ENCODE measurements around the gene SPEM2. TPM values are rescaled to one million over a fixed set of nuclear protein-coding genes. Genes with fewer than 3 reads are reported as not detected.
A peak's percentile ranks its signal among the peaks of the same experiment; 100 is the strongest.

The SPEM2 gene
- total RNA-seq, 1 donor from 2014 or later, result 0.15 TPM

DNA sequence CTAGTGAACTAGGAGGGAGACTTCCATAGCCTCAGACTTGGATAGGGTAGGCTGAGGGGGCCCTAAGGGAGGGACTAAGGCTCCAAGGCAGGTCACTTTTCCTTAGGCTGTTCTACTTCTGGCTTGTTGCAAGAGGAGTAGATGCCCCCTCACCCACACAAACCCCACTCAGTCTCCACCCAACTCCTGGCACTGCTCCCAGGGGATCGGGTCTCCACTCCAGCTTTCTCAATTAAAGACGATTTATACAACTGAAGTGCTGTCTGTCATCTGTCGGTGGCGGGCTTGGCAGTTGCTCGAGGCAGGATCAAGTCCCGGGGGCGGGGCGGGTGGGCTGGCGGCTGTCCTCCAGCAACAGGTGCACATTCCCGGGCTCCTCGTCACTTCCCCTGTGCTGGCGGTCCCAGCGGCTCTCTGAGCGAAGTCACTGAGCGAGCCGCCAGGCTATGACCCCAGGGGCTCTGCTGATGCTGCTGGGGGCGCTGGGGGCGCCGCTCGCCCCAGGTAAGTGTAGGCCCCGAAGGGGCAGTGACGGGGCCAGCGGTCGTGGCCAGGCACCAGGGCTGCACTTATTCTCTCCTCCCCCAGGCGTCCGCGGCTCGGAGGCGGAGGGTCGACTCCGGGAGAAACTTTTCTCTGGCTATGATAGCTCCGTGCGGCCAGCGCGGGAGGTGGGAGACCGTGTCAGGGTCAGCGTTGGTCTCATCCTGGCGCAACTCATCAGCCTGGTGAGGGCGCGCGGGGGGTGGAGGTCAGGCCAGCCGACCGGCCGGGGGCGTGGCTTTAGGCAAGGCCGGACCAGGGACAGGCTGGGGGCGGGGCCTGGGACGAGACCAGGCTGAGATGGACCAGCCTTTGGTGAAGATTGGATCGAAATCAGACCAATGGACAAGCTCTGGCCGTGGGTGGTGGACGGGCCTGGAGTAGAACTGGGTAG is 19.5 kb downstream of the SPEM2 start, which contains the start of gene CHRNB1:
CHRNB1 (plus strand) TSS at position 380 of the 937 bp plus-strand sequence; CDS start at position 447, 67 bp downstream.
- peaks cover 20% of the 10 kb centered on the region for H3K27me3 Mint-ChIP-seq (ENCODE audit: unreplicated experiment)
- no peaks in the 10 kb centered on the region for H3K36me3 Mint-ChIP-seq (ENCODE audit: low read depth, unreplicated experiment)
- H3K4me1 Mint-ChIP-seq (ENCODE audit: unreplicated experiment), result peaks cover 31% of the 10 kb centered on the region
- H3K27ac Mint-ChIP-seq (ENCODE audit: unreplicated experiment), result peak within 1 kb of the TSS; percentile 24
- peak; percentile 79 for DNase-seq (ENCODE audit: low spot score)
- H3K9me3 Mint-ChIP-seq (ENCODE audit: unreplicated experiment), result no peaks in the 10 kb centered on the region
- H3K4me3 Mint-ChIP-seq (ENCODE audit: unreplicated experiment), result peak within 1 kb of the TSS; percentile 89
- TF ChIP-seq, protein P1, sequence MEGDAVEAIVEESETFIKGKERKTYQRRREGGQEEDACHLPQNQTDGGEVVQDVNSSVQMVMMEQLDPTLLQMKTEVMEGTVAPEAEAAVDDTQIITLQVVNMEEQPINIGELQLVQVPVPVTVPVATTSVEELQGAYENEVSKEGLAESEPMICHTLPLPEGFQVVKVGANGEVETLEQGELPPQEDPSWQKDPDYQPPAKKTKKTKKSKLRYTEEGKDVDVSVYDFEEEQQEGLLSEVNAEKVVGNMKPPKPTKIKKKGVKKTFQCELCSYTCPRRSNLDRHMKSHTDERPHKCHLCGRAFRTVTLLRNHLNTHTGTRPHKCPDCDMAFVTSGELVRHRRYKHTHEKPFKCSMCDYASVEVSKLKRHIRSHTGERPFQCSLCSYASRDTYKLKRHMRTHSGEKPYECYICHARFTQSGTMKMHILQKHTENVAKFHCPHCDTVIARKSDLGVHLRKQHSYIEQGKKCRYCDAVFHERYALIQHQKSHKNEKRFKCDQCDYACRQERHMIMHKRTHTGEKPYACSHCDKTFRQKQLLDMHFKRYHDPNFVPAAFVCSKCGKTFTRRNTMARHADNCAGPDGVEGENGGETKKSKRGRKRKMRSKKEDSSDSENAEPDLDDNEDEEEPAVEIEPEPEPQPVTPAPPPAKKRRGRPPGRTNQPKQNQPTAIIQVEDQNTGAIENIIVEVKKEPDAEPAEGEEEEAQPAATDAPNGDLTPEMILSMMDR (IDR thresholded peaks at IDR 0.05; ENCODE audit: unreplicated experiment), result no peak

DNA sequence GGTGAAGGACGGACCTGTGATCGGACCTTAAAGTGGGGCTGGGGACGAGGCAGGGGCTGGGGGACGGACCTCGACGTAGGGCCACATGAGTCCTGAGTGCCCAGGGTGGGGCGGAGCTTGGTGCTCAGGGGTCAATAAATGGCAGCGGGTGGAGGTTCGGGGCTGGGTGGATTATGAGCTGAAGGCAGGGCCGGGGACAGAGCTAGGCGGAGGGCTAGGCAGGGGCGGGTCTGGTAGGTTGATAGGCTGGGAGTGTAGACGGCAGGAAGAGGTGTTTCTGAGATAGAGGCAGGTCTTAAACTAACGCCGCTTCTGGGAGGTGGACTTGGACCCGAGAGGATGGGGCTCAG is 20.2 kb downstream of the SPEM2 start:
- TF ChIP-seq, protein P1 (IDR thresholded peaks at IDR 0.05; ENCODE audit: unreplicated experiment), result no peak
- H3K9me3 Mint-ChIP-seq (ENCODE audit: unreplicated experiment), result no peaks in the 10 kb centered on the region

DNA sequence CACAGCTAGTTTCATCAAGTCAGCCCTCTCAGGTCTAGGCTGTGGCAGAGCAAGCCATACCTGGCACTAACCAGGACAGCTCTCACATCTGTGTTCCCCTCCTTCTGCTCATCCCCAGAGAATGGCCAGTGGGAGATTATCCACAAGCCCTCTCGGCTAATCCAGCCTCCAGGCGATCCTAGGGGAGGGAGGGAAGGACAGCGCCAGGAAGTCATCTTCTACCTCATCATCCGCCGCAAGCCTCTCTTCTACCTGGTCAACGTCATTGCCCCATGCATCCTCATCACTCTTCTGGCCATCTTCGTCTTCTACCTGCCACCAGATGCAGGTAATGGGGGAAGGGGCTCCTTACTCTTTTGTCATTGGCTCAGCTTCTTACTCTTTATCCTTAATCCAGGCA is 23.0 kb downstream of the SPEM2 start:
- peaks cover 9% of the 10 kb centered on the region for H3K27me3 Mint-ChIP-seq (ENCODE audit: unreplicated experiment)
- H3K36me3 Mint-ChIP-seq (ENCODE audit: low read depth, unreplicated experiment), result no peaks in the 10 kb centered on the region
- no peak overlapping the region for H3K27ac Mint-ChIP-seq (ENCODE audit: unreplicated experiment)
- TF ChIP-seq, protein P1 (IDR thresholded peaks at IDR 0.05; ENCODE audit: unreplicated experiment), result no peak
- no peak overlapping the region for H3K4me3 Mint-ChIP-seq (ENCODE audit: unreplicated experiment)
- no peaks in the 10 kb centered on the region for H3K9me3 Mint-ChIP-seq (ENCODE audit: unreplicated experiment)
- peaks cover 17% of the 10 kb centered on the region for H3K4me1 Mint-ChIP-seq (ENCODE audit: unreplicated experiment)
- DNase-seq (ENCODE audit: low spot score), result no peak

More for the DNA sequence above, 20.2 kb downstream of the SPEM2 start:
- H3K27ac Mint-ChIP-seq (ENCODE audit: unreplicated experiment), result peak overlapping the region; percentile 24
- peaks cover 18% of the 10 kb centered on the region for H3K27me3 Mint-ChIP-seq (ENCODE audit: unreplicated experiment)
- H3K4me1 Mint-ChIP-seq (ENCODE audit: unreplicated experiment), result peaks cover 31% of the 10 kb centered on the region
- no peaks in the 10 kb centered on the region for H3K36me3 Mint-ChIP-seq (ENCODE audit: low read depth, unreplicated experiment)
- H3K4me3 Mint-ChIP-seq (ENCODE audit: unreplicated experiment), result peak overlapping the region; percentile 89
- no peak for DNase-seq (ENCODE audit: low spot score)

DNA sequence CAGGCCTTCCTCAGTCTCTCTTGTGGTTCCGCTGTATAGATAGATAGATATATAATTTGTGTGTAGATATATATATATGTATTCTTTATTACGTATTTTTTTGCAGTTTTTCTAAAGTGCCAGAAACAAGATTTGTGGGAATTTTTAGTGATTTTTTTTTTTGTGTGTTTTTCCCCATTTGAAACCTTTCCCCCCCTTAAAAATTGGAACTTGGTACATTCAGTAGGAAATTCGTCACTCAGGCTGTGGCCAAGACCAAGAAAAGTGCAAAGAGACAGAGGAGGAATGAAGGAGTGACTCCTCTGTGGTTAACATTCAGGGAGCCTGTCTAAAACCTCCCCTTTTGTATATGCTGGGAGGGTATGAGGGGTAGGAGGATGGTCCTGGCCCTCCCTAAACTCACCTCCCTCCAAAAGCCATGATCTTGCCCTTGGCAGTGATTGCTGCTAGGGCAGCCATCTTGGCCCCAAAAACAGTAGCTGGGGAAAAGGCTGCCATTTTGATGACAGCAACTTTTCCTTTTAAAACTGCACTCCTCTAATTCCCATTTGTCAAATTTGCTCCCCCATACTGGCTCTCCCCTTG is 34.6 kb downstream of the SPEM2 start:
- no peak for DNase-seq (ENCODE audit: low spot score)
- Mint-ChIP-seq H3K27me3 (ENCODE audit: unreplicated experiment) (peaks cover 6% of the 10 kb centered on the region), H3K4me1 (ENCODE audit: unreplicated experiment) (peaks cover 3% of the 10 kb centered on the region), H3K27ac (ENCODE audit: unreplicated experiment) (no peak overlapping the region), H3K4me3 (ENCODE audit: unreplicated experiment) (no peak overlapping the region), H3K9me3 (ENCODE audit: unreplicated experiment) (no peaks in the 10 kb centered on the region), H3K36me3 (ENCODE audit: low read depth, unreplicated experiment) (peaks cover 5% of the 10 kb centered on the region)
- TF ChIP-seq, protein P1 (IDR thresholded peaks at IDR 0.05; ENCODE audit: unreplicated experiment), result no peak

Measured in endothelial cell (in vitro differentiated cells).